ENCODE measurements around the gene ANGPTL4.

GRCh38 chr19:8342316-8342683 lies 21.7 kb upstream of the ANGPTL4 start:
- TF ChIP-seq, protein P1, sequence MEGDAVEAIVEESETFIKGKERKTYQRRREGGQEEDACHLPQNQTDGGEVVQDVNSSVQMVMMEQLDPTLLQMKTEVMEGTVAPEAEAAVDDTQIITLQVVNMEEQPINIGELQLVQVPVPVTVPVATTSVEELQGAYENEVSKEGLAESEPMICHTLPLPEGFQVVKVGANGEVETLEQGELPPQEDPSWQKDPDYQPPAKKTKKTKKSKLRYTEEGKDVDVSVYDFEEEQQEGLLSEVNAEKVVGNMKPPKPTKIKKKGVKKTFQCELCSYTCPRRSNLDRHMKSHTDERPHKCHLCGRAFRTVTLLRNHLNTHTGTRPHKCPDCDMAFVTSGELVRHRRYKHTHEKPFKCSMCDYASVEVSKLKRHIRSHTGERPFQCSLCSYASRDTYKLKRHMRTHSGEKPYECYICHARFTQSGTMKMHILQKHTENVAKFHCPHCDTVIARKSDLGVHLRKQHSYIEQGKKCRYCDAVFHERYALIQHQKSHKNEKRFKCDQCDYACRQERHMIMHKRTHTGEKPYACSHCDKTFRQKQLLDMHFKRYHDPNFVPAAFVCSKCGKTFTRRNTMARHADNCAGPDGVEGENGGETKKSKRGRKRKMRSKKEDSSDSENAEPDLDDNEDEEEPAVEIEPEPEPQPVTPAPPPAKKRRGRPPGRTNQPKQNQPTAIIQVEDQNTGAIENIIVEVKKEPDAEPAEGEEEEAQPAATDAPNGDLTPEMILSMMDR (IDR thresholded peaks at IDR 0.05 in 8 of 11, conservative IDR thresholded peaks at IDR 0.05 in 3 of 11): no peak
- no peak for TF ChIP-seq POLR2AphosphoS5 (IDR thresholded peaks at IDR 0.05)
- TF ChIP-seq POLR2A (IDR thresholded peaks at IDR 0.05): no peak
